Testis (tissue), 2 donors: ENCODE data around the gene CARM1.

Source experiments
- POLR2A ChIP-seq: fragments of 450-650 bp; IDR thresholded peaks from one replicate; pipeline ENCODE4 v1.6.1; 2017; ENCODE audit warnings: antibody characterized with exemption, mild to moderate bottlenecking, moderate library complexity
- TF ChIP-seq, protein P1 (sequence below), 3 experiments: fragments of 450-650 bp in 2 of 3; fragments of 200-600 bp in 1 of 3; sonication (generic) in 1 of 3; IDR thresholded peaks; one replicate each; pipeline ENCODE4 v1.5.1; 2016 to 2019; ENCODE audit warnings: antibody characterized with exemption in 3 of 3, mild to moderate bottlenecking in 2 of 3, moderate library complexity in 1 of 3

DNA sequence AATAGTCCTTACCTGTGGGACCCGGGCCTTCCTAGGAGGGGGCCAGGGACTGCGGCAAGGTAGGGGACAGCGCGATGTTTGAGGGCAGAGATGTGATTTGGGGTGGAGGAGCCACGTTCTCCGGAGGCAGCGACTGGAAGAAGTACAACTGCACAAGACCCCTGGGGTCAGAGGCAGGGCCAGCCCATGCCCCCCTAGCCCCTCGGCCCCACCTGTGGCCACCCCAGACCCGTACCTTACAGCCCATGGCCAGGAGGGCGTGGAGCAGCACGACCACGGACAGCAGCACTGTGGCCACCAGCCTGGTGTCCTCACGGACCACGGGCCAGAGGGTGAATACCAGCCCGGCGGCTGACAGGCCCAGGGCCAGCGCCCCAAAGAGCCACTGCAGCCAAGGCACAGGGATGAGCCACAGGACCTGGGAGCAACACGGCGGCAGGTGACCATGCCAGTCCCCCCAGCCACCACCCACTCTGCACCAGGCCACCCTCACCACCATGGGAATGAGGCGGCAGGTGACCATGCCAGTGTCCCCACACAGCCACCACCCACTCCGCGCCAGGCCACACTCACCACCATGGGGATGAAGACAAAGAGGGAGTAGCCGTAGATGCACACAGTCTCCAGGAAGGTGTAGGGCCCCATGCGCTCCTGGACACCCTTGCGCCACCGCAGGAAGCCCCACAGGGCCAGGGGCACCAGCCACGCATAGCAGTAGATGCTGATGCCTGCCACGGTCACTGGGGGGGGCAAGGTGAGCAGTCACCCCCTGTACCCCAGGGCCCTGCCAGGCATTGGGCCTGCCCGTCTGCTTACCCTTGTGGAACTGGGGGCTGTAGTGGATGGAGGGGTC is 52.1 kb downstream of the CARM1 start:
- TF ChIP-seq, protein P1, sequence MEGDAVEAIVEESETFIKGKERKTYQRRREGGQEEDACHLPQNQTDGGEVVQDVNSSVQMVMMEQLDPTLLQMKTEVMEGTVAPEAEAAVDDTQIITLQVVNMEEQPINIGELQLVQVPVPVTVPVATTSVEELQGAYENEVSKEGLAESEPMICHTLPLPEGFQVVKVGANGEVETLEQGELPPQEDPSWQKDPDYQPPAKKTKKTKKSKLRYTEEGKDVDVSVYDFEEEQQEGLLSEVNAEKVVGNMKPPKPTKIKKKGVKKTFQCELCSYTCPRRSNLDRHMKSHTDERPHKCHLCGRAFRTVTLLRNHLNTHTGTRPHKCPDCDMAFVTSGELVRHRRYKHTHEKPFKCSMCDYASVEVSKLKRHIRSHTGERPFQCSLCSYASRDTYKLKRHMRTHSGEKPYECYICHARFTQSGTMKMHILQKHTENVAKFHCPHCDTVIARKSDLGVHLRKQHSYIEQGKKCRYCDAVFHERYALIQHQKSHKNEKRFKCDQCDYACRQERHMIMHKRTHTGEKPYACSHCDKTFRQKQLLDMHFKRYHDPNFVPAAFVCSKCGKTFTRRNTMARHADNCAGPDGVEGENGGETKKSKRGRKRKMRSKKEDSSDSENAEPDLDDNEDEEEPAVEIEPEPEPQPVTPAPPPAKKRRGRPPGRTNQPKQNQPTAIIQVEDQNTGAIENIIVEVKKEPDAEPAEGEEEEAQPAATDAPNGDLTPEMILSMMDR (IDR thresholded peaks at IDR 0.05) = no peak
- TF ChIP-seq POLR2A = no peak
